ENCODE results near the gene MCM3.

The MCM3 gene

DNA sequence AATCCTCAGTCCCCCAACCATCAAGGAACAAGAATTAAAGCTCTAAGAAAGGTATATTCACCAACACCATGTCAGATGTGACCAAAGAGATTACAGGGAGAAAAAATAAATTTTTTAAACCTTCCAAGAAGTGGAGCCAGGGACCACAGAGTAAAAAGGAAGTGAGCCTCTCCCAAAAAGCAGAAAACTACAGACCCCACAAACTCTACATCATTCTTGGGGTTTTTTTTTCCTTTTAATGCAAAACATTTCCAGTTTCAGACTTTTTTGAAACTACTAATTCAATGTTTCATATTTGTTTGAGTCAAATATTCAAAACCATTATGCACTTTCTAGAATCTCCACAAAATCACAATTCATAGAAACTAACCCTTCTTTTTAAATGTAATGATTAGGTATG lies 33.4 kb downstream of the MCM3 start:
- no peak for DNase-seq (ENCODE audit: low read depth, low spot score)

GRCh38 chr6:52249078-52249477 lies 35.5 kb downstream of the MCM3 start:
- no peak for DNase-seq (ENCODE audit: low read depth, low spot score)

DNA sequence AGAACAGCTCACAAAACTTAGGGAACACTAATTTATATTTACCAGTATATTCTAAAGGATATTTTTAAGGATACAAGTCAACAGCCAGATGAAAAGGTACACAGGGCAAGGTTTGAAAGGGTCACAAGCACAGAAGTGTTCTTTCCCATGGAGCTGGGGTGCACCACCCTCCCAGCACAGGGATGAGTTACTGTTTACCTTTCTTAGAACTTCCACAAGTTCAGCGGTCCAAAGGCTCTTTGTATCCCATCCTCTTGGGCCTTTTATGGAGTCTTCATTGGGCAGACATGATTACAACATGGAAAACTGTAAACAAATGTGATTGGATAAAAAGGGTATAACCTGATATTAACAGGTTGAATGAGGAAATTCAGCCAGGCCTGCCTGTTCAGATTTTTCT lies 39.1 kb downstream of the MCM3 start:
- no peak for DNase-seq (ENCODE audit: low read depth, low spot score)

GRCh38 chr6:52244400-52244799 lies 40.1 kb downstream of the MCM3 start, which contains the start of gene IL17F:
Gene IL17F, minus strand, starts transcription at chr6:52244500. Its CDS starts 71 bp downstream, at chr6:52244429.
- no peak for DNase-seq (ENCODE audit: low read depth, low spot score)

DNA sequence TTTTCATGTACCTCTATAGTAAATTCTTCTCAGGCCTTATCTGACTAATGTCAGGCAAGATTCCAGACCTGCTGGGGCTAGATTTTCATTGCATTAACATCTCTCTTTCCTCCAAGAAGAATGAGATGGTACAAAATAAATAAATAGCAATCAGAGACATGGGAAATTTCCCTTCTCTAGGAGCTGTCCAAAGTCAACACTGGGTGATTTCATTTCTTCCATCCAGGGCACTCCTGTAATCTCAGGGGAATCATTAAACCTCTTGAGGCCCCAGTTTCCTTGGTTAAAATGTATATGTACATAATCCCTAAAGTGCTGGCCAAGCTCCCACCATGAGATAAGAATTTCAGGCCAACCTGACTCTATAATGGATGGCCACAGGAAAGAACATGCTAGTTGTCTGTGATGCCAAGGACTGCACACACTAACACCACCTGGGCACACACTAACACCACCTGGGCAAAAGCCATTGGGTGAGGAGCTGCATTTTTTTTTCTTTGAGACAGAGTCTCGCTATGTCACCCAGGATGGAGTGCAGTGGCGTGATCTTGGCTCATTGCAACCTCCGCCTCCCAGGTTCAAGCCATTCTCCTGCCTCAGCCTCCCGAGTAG lies 41.2 kb downstream of the MCM3 start:
- no peak for DNase-seq (ENCODE audit: low read depth, low spot score)

- no peak for DNase-seq (ENCODE audit: low read depth, low spot score)
Measured at GRCh38 chr6:52241819-52242218, 42.7 kb downstream of the MCM3 start.

GRCh38 chr6:52233975-52234823 lies 50.3 kb downstream of the MCM3 start:
- no peak for DNase-seq (ENCODE audit: low read depth, low spot score)

DNA sequence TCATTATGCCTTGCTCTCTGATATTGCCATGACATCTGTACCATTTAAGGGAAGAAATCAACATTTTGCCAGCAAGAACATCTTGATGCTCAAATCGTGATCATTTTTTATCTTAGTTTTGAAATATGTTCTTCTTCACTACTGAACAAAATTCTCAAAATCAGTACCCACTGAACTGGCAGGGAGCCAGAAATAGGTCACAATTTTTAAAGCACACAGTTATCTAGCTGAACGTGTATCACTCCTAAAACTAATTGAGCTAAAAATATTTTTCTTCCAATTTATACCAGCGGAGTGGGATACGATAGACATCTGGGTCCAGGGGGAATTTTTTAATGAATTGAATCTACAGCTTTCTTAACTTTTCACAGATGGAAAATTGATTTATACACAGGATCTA lies 51.5 kb downstream of the MCM3 start:
- no peak for DNase-seq (ENCODE audit: low read depth, low spot score)

DNA sequence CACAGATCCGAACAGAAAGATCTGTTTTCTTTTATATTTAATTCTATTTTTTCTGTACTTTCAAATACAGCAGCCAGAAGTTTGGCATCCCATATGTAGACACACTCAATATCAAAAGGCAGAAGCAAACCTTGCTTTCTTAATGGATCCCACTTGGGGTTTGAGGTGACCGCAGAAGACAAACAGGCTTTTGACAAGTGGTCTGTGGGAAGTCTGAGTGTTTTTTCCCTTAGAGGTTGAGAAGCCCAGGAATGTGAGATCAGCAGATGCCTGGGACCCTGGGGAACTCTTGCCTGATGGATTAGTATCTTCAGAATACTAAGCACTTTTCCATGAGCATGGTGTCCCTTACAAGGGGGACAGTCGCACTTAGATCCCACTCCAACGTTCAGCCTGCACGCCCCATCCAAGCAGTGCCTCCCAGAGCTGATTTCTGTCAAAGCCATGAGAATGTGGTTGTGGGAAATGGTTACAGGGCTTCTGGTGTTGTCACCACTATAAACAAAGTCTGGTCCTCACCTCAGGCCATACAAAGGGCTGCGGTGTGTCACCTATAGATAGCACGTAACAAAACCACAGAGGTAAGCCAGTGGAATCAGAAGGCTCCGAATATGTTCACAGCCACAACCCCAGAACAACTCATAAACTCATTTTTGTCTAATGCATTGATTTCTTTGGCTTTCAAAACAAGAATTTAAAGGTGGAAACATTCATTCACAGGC lies 53.0 kb downstream of the MCM3 start:
- no peak for DNase-seq (ENCODE audit: low read depth, low spot score)

- no peak for DNase-seq (ENCODE audit: low read depth, low spot score)
Measured at GRCh38 chr6:52230685-52231084, 53.9 kb downstream of the MCM3 start.

DNA sequence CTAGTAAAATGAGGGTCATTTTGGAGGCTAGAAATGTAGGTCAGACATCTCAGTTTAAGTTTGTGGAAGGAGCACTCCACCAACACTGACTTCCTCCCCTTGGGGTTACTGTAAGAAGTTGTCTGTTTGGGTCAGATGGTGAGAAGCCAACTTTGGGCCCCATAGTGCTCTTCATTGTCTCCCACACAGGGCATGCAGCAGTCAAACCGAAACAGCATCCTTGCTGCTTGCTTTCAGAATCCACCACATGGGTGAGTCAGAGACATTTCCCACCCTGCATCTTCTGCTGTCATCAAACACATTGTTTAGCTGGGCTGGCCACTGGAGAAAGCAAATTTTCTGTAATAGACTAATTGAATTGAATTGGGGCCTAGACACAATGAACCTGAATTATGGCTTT lies 57.0 kb downstream of the MCM3 start:
- no peak for DNase-seq (ENCODE audit: low read depth, low spot score)

GRCh38 chr6:52221302-52221701 lies 63.2 kb downstream of the MCM3 start:
- no peak for DNase-seq (ENCODE audit: low read depth, low spot score)

- DNase-seq (ENCODE audit: low read depth, low spot score): no peak
Measured at GRCh38 chr6:52217761-52218160, 66.8 kb downstream of the MCM3 start.

GRCh38 chr6:52216932-52217575 lies 67.5 kb downstream of the MCM3 start:
- no peak for DNase-seq (ENCODE audit: low read depth, low spot score)

DNA sequence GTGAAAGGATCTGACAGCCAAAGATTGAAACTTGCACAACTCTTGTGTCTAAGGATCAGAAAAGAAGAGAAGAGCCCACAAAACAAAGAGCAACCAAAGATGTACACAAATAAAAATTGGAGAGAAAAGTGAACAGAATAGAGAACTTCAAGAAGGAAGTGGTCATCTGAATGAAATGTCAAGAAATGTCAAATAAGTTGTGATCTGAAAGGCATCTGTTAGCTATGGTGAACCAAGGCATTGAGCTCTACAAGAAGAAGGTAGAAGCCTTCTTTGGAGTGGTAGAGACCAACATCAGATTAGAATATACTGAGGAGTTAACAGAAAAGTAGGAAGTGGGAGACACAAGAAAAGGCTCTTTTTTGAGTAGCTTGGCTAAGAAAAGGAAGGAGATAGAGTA lies 68.8 kb downstream of the MCM3 start:
- DNase-seq (ENCODE audit: low read depth, low spot score): no peak
